Measurements from ENCODE around the gene IL33.

IL33 gene

DNA sequence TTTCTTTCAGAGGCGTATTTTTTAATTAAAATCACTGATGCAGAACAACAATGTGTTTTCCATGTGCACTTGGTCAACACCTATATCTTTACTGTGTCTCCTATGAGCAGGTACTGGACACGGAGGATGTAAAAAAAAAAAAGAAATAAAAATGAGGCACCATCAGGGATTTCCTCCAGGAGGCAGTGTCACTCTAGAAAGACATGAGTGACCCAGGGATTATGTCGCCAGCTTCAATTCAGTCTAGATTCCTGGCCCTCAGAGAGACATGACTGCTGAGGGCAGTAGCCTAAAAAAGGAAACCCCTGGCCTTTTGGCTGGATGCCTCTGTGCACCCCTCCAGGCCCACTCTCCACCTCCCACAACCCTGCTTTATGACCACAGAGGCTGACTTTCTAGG lies 18.3 kb upstream of the IL33 start:
- peak; percentile 12 for DNase-seq (ENCODE audit: low spot score)
- in situ Hi-C loops (cut with MboI; ENCODE audit: low sequenced_read_pairs, unreplicated experiment): no loop called here
- TF ChIP-seq, protein P1, sequence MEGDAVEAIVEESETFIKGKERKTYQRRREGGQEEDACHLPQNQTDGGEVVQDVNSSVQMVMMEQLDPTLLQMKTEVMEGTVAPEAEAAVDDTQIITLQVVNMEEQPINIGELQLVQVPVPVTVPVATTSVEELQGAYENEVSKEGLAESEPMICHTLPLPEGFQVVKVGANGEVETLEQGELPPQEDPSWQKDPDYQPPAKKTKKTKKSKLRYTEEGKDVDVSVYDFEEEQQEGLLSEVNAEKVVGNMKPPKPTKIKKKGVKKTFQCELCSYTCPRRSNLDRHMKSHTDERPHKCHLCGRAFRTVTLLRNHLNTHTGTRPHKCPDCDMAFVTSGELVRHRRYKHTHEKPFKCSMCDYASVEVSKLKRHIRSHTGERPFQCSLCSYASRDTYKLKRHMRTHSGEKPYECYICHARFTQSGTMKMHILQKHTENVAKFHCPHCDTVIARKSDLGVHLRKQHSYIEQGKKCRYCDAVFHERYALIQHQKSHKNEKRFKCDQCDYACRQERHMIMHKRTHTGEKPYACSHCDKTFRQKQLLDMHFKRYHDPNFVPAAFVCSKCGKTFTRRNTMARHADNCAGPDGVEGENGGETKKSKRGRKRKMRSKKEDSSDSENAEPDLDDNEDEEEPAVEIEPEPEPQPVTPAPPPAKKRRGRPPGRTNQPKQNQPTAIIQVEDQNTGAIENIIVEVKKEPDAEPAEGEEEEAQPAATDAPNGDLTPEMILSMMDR (IDR thresholded peaks at IDR 0.05; ENCODE audit: borderline replicate concordance, control extremely low read depth, extremely low read depth, insufficient read depth, missing control alignments): no peak

DNA sequence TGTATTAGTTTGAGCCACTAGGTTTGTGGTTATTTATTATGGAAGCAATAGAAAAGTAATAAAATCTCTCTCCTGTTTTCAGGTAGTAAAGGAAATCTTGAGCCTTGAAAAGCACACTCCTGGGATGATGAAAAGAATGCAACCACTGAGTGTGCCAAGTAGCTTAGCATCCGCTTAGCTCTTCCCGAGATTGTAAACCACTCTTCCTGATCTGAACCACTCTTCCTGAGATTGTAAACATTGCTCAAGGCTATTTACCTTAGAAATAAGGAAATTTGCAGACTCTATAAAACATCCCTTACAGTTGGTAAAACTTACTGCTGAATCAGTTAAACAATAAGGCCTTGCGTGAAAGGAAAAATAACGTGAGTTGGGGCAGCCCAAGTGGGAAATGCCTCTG lies 17.4 kb upstream of the IL33 start:
- DNase-seq (ENCODE audit: low spot score): no peak
- TF ChIP-seq, protein P1 (IDR thresholded peaks at IDR 0.05; ENCODE audit: borderline replicate concordance, control extremely low read depth, extremely low read depth, insufficient read depth, missing control alignments): no peak
- in situ Hi-C loops (cut with MboI; ENCODE audit: low sequenced_read_pairs, unreplicated experiment): no loop called here

DNA sequence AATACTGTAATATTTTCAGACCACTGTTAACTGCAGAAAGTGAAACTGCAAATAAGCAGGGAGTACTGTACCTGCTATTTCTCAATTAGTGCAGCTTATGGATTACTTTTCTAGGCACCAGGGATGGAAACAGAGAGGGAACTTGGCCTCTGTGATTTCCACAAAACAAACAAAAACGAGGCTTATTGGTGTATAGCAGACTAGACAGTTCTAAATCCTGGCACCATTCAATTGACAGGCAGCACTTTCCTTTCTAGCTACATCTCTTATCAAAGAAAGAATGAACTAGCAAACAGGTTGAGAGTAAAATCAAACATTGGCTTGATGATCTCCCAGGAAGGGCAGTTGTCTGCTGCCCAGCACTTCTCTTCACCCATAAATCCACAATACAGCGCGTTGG lies 16.0 kb upstream of the IL33 start:
- in situ Hi-C loops (cut with MboI; ENCODE audit: low sequenced_read_pairs, unreplicated experiment): no loop called here
- TF ChIP-seq, protein P1 (IDR thresholded peaks at IDR 0.05; ENCODE audit: borderline replicate concordance, control extremely low read depth, extremely low read depth, insufficient read depth, missing control alignments): no peak

DNA sequence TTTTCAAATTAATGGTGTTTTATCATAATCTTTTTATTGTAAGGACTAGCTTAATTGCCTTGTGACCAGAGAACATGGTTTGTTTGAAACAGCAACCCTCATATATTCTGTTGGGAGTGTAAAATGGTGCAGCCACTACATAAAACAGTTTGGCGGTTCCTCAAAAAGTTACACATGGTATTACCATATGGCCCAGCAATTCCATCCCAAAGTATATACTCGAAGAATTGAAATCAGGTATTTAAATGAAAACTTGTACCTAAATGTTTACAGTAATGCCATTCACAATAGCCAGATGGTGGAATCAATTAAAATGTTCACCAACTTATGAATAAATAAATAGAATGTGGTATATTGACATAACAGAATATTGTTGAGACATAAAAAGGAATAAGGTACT lies 14.8 kb upstream of the IL33 start:
- in situ Hi-C loops (cut with MboI; ENCODE audit: low sequenced_read_pairs, unreplicated experiment): no loop called here

More for the DNA sequence above, 16.0 kb upstream of the IL33 start:
- no peak for DNase-seq (ENCODE audit: low spot score)

DNA sequence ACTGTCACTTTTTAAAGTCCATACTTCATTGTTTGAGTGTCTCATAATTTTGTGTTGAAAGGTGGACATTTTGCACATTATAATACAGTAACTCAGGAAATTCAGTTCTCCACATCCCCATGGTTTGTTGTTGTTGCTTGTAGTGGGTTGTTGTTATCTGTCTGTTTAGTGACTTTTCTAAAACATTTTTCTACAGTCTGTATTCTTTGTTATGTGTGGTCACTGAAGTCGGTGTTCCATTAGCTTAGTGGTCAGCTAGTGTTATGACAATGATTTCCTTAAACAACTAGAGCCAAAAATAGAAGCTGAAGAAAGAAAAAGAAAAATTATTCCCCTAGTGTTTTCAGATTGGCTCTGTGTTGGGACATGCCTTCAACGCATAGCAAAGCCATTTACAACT lies 5.6 kb upstream of the IL33 start:
- TF ChIP-seq, protein P1 (IDR thresholded peaks at IDR 0.05; ENCODE audit: borderline replicate concordance, control extremely low read depth, extremely low read depth, insufficient read depth, missing control alignments): no peak
- in situ Hi-C loops (cut with MboI; ENCODE audit: low sequenced_read_pairs, unreplicated experiment): no loop called here
- DNase-seq (ENCODE audit: low spot score): no peak

More for the DNA sequence above, 14.8 kb upstream of the IL33 start:
- DNase-seq (ENCODE audit: low spot score): no peak
- TF ChIP-seq, protein P1 (IDR thresholded peaks at IDR 0.05; ENCODE audit: borderline replicate concordance, control extremely low read depth, extremely low read depth, insufficient read depth, missing control alignments): no peak

DNA sequence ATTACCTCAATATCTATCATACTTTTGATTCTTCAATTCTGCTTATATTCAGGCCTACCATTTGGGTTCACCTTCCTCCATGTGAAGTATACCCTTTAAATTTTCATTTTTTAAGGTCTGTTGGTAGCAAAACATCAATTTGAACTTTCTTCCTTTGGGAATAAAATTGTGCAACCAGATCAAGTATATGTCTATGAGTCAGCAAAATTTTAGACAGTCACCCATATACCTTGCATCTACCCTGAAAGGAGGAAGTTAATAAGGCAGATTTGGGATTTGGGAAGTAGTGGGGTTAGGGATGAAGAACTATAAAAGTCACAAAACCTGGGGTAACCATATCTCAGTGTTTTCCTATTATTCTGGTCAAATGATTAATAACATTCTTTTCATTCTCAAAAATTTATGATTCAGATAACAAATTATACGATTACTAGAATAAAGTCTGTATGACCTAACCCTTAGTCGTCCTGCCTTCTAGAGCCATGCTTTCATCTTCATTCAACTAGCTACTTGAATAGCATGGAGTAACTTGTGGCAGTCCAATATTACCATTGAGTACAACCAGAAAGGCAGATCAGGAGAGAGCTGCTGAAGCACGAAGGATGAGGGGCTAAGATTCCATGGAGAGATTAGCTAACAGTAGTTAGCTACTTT lies 2.8 kb upstream of the IL33 start:
- in situ Hi-C loops (cut with MboI; ENCODE audit: low sequenced_read_pairs, unreplicated experiment): no loop called here
- TF ChIP-seq, protein P1 (IDR thresholded peaks at IDR 0.05; ENCODE audit: borderline replicate concordance, control extremely low read depth, extremely low read depth, insufficient read depth, missing control alignments): no peak
- DNase-seq (ENCODE audit: low spot score): no peak

Measured in GM13976 (cell line).